Left ventricle myocardium superior (tissue), 1 donor: Measurements from ENCODE around the gene NRIP1. TPM values are rescaled to one million over a fixed set of nuclear protein-coding genes. Genes with fewer than 3 reads are reported as not detected.
"Not testable (repeated sequence)": the region's sequence is repeated elsewhere in the genome, so short reads cannot be mapped to it uniquely, and the experiment has no call there.

Experiments
- ATAC-seq: fragments of 200-7000 bp; cut with Tn5 transposase; one replicate; pipeline ENCODE4 v1.9.1; 2020; ENCODE audit warnings: mild to moderate bottlenecking, moderate library complexity
- DNase-seq: peaks from one replicate; pipeline ENCODE4 v3.0.0-alpha.2; 2020
- intact Hi-C: fragments of 100-400 bp; cut with micrococcal nuclease; formaldehyde crosslinking; loops from one replicate; pipeline ENCODE4 v1.11.0; 2022
- total RNA-seq: library from RNA; stranded (reverse); fragmentation: NEBNext Ultra II Directional; extraction: Animal tissue kit (Norgen Biotek cat#: 25700); gene quantifications from one replicate; pipeline ENCODE4 v1.2.1, GENCODE V29; 2021
- donor health status: DM: no; HTN: yes; CAD: no; lungs with severe emphysema.

The NRIP1 gene
- total RNA-seq, 1 donor from 2014 or later: 18.1 TPM

- DNase-seq (no peak), ATAC-seq (no peak)
- intact Hi-C loops: no loop called here
These were observed 14.0 kb downstream of the NRIP1 start for GRCh38 chr21:15050568-15051377.

- ATAC-seq: no peak
These were observed 19.8 kb downstream of the NRIP1 start for GRCh38 chr21:15045017-15045416.

GRCh38 chr21:15042531-15042930 is 22.3 kb downstream of the NRIP1 start:
- no peak for ATAC-seq
- intact Hi-C loops: no loop called here
- DNase-seq: no peak

More at GRCh38 chr21:15045017-15045416, 19.8 kb downstream of the NRIP1 start:
- no peak for DNase-seq
- intact Hi-C loops: no loop called here

GRCh38 chr21:15039607-15040299 is 25.0 kb downstream of the NRIP1 start:
- ATAC-seq: no peak
- DNase-seq: no peak
- intact Hi-C loops: no loop called here

GRCh38 chr21:15037900-15038293 is 26.9 kb downstream of the NRIP1 start:
- no peak for ATAC-seq
- intact Hi-C loops: no loop called here
- no peak for DNase-seq

- DNase-seq: no peak
- intact Hi-C loops: no loop called here
- ATAC-seq: no peak
These were observed 27.5 kb downstream of the NRIP1 start for GRCh38 chr21:15037095-15037899.

- intact Hi-C loops: no loop called here
- ATAC-seq (no peak), DNase-seq (no peak)
These were observed 28.6 kb downstream of the NRIP1 start for GRCh38 chr21:15036189-15036588.

- no peak for ATAC-seq
- no peak for DNase-seq
- intact Hi-C loops: no loop called here
These were observed 30.5 kb downstream of the NRIP1 start for GRCh38 chr21:15034126-15034853.

- intact Hi-C loops: no loop called here
- ATAC-seq: no peak
- no peak for DNase-seq
These were observed 32.9 kb downstream of the NRIP1 start for GRCh38 chr21:15031790-15032357.

GRCh38 chr21:15031362-15031761 is 33.4 kb downstream of the NRIP1 start:
- ATAC-seq, intact Hi-C loops, DNase-seq: not testable (repeated sequence)

- intact Hi-C loops, DNase-seq, ATAC-seq: not testable (repeated sequence)
These were observed 33.9 kb downstream of the NRIP1 start for GRCh38 chr21:15030861-15031260.

GRCh38 chr21:15029077-15029476 is 35.7 kb downstream of the NRIP1 start:
- intact Hi-C loops: no loop called here
- ATAC-seq (no peak), DNase-seq (no peak)

GRCh38 chr21:15028186-15028585 is 36.6 kb downstream of the NRIP1 start:
- intact Hi-C loops: no loop called here

GRCh38 chr21:15027056-15027455 is 37.7 kb downstream of the NRIP1 start:
- no peak for ATAC-seq
- intact Hi-C loops: no loop called here

More at GRCh38 chr21:15028186-15028585, 36.6 kb downstream of the NRIP1 start:
- DNase-seq: no peak
- ATAC-seq: no peak

GRCh38 chr21:15026370-15026769 is 38.4 kb downstream of the NRIP1 start:
- no peak for DNase-seq
- intact Hi-C loops: no loop called here
- no peak for ATAC-seq

More at GRCh38 chr21:15027056-15027455, 37.7 kb downstream of the NRIP1 start:
- DNase-seq: no peak

- DNase-seq: no peak
- intact Hi-C loops: no loop called here
- ATAC-seq: no peak
These were observed 41.0 kb downstream of the NRIP1 start for GRCh38 chr21:15023776-15024175.

GRCh38 chr21:15022608-15023261 is 42.1 kb downstream of the NRIP1 start:
- intact Hi-C loops: no loop called here
- DNase-seq: no peak
- ATAC-seq: no peak

- intact Hi-C loops: no loop called here
- ATAC-seq (no peak), DNase-seq (no peak)
These were observed 44.0 kb downstream of the NRIP1 start for GRCh38 chr21:15020797-15021196.
